GM18519 (cell line): ENCODE data around the gene CAPZB.

Source experiments
- ATAC-seq: cut with Tn5 transposase; IDR thresholded peaks from one replicate; pipeline ENCODE4 v1.9.1; 2021; ENCODE audit warnings: mild to moderate bottlenecking, moderate library complexity; ENCODE audit not compliant: unreplicated experiment, low FRiP score

CAPZB gene

DNA sequence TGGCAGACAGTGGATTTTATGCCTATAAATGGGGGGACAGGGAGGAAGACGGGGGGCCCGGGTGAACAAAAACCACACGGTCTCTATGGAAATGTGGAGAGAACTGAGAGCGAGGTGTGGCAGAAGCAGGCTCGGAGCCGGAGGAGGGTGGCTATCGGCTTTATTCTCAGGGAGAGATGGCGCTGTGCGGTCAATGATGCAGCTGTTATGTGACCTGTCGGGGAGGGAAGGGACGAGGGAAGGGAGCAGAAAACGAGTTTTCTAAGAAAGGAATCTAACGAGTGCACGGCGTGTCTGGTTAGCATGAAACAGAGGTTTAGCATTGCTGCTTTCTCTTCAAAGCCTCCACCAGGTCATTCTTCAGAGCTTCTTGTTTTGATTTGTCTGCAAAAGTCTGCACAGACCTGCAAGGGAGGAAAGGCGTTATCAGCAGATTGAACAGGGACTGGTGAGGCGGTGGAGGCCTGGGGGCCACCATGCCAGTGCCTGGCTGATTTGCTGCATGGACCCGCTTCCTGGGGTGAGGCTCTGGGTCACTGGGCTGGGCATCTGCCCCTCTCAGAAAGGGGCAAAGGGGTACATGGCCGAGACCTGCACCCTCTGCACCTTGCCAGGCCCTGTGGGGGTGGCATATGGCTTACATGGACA, 146.0 kb downstream of the CAPZB start:
- ATAC-seq = no peak

DNA sequence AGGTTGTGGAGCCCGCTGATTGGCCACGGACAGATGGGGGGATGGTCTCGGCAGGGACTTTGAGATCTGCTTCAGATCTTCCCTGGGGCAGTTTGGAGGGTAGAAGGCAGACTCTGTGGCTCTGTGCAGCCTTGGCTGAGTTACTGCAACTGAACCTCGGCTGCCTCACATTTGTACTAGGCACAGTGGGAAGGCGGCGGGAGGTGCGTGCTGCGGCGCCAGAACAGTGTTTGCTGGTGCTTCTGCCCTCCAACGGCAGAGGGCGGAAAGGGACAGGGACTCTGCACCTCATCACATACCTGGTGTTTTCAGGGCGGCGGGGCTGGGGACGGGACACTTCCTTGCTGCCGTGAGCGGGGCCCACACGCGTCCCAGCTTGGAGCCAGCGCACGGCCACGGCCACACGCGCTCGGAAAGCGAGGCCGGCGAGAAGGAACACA, 147.0 kb downstream of the CAPZB start:
- ATAC-seq = no peak

DNA sequence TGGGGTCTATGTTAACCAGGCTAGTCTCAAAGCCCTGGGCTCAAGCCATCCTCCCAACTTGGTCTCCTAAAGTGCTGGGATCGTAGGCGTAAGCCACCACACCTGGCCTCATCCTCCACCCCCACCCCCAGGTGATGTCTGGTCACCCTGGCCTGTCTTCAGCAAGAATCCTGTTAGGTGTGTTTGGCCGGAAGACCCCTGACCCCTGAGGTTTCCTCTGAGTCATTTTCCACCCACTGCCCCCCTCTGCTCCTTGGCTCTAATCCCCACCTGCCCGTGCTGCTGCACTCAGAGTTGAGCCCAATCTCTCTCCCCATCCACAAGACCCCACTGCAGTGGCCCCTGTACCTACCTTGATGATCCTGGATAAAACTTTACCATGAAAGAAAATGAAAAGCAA, 148.1 kb downstream of the CAPZB start:
- no peak for ATAC-seq

DNA sequence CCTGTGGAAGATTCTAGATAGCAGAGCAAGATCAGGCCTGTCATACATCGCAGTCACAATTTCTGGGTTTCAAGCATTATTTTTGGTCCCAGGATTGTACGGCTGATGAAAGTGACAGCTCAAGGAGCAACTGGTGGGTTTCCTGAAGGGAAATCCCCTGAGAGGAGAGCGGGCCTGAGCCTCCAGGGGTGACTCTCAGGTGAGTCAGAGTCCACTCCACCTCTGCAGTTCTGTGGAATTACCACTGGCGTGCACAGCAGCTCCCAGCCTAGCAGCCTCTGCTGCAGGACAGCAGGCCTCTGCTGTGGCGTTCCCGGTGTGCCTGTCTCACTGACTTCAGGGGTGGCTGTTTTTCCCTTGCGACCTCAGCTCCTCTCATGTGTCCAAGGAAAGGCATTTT, 148.8 kb downstream of the CAPZB start:
- ATAC-seq = no peak

- no peak for ATAC-seq
These were observed 151.6 kb downstream of the CAPZB start for GRCh38 chr1:19333587-19334354.

- no peak for ATAC-seq
These were observed 152.5 kb downstream of the CAPZB start for GRCh38 chr1:19332832-19333231.

DNA sequence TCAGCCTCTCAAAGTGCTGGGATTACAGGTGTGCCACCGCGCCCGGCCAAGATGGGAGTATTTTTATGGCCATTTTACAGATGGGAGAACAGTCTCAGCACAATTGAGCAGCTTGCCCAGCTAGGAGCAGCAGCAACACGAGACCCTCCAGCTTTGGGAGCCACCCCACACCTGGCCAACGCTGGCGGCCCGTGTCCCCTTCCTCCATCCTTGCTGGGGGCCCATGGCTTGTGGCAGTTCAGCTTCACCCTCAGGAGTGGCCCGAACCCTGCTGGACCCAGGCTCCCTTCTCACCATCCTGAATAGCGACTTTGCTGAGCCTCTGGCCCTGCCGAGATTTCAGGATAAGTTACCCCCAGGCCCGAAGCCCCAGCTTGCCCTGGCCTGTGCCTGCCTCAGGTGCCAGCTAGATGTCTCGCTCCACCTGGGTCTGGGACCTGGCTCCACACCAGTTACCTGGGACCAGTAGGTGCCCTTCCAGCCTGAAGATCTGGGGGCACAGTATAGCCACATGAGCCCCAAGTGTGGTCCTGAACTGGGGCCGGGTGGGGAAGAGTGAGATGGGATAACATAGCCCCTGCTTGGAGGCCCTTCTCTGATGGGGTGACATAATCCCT, 154.0 kb downstream of the CAPZB start:
- no peak for ATAC-seq

- ATAC-seq = no peak
These were observed 154.7 kb downstream of the CAPZB start for GRCh38 chr1:19330449-19331135.

DNA sequence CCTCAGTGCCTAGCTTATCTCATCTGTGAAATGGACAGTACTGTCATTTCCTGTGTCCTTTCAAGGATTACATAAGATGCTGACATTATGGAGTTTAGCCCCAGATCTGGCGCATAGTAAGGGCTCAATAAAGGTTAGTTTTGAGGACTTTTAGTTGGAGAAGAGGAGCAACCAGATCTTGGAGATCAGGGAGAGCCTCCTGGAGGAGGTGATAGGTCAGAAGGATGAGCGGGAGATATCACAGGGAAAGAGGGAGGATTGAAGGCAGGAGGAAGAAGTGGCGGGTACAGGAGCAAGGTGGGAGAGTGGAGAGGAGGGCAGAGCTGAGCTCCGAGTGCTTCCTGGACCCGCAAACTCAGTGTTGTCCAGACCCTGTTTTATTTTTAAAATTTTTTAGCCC, 155.7 kb downstream of the CAPZB start:
- ATAC-seq = no peak

DNA sequence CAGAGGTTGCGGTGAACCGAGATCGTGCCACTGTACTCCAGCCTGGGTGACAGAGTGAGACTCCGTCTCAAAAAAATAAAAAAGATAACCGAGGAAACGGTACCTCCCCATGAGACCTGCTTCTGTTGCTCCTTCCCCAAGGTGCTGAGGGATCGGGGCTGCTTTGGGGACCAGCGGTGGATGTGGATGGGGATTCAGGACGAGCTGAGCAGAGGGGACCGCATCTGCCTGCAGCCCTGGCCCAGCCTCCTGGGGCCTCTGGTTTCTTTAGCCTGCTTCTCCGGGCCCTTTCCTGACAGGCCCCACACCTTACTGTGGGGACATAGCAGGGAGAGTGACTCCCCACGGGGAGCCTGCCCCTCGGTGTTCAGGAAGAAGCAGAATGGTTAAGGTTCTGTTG, 156.2 kb downstream of the CAPZB start:
- ATAC-seq = no peak

DNA sequence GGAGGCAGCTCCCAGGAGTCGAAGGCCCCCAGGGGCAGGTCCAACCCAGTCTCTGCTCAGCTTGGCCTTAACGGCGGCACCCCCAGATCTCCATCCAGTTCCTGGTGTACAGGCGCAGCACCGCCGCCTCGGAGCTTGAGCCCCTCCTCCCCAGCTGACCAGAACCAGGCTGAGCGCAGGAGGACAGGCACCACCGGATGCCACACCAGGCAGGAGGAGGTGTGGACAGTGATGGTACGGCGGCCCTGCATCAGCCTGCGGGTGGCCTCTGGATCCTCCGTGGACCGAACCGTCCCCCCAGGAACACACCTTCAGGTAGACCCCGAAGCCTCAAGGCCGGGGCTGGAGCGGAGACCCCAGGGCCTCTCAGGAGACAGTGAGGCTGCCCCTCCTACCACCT, 156.9 kb downstream of the CAPZB start:
- no peak for ATAC-seq

DNA sequence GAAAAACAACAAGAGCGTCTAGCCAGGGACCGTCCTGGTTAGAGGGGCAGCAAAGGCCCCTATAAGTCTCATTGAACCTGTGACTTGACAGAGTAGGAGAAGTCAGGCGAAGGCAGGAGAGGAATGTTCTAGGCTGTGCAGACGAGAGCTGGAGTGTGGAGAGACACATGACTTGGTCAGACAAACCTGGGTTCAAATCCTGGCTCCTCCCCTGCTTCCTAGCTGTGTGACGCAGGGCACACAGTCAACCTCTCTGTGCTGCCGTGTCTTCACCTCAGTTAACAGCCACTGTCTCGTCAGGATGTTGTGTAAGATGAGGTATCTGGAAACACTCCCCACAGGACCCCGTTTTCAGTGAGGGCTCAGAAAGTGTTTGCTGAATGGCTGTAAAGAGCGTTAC, 157.6 kb downstream of the CAPZB start:
- no peak for ATAC-seq

- ATAC-seq = no peak
These were observed 158.0 kb downstream of the CAPZB start for GRCh38 chr1:19327301-19327700.

DNA sequence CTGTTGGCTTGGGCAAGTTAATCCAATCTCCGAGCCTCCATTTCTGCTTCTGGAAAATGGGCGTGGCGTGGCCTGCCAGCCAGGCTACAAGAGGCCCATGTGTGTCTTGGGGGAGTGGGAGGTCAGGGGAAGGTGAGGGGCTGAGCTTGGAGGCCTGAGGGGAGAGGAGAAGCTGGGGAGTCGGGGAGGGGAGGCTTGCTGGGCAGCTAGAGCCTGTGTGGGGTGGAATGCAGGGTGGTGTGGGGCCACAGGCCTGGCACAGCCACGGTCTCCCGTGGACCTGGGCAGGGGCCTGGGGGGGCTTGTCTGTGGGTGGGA, 158.6 kb downstream of the CAPZB start:
- no peak for ATAC-seq

GRCh38 chr1:19325958-19326747, 159.2 kb downstream of the CAPZB start:
- no peak for ATAC-seq

GRCh38 chr1:19325368-19325957, 159.9 kb downstream of the CAPZB start:
- ATAC-seq = no peak

DNA sequence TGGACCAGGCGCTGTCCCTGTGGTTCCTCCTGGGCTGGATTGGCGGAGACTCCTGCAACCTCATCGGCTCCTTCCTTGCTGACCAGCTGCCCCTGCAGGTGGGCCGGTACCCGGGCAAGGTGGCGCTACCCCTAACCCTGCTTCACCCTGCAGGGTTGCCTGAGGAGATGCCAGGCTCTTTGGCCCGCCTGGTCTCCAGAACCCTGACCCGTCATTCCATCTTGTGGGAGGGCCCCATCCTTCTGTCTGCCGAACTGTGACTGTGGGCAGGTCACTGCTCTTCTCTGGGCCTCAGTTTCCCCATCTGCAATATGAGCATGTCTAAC, 160.7 kb downstream of the CAPZB start:
- ATAC-seq = no peak

DNA sequence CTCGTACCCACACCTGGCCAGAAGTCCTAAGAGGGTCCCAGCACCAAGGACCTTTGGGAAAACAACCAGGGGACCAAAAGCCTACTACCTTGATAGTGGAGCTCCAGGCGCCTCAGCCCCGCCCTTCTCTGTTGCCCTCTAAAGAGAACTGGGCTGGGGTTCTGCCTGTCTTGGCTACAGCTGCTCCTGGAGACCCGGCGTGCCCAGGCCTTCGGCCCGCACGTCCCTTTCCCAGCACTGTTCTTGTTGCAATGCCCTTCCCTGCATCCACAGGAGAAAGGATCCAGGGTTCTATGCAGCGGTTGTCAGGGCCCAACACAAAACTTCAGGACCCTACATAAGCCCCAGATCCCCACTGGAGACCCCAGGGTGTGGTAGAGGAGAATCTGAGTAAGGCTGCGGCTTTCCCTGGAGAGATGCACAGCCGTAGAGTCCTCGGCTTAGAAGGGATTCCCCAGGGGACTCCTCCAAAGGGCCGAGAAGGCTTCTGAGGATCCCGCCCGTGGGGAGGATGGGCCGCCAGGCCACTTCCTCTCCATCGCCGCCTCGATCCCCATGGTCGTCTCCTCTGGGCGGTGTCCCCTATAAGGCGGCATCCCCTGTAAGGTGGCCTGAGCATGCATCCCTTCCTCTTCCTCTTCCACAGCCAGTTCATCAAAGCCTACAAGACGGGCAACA, 161.2 kb downstream of the CAPZB start:
- no peak for ATAC-seq

GRCh38 chr1:19322481-19322880, 162.9 kb downstream of the CAPZB start:
- ATAC-seq = no peak

DNA sequence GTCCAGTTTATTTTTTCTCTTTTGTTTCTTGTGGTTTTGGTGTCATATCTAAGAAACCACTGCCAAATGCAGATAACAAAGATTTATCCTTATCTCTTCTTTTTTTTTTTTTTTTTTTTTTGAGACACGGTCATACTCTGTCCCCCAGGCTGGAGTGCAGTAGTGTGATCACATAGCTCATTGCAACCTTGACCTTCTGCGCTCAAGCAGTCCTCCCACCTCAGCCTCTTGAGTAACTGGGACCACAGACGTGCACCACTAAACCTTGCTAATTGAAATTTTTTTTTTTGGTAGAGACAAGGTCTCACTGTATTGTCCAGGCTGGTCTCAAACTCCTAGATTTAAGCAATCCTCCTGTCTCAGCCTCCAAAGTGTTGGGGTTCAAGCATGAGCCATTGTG, 164.3 kb downstream of the CAPZB start:
- ATAC-seq = no peak
